HepG2 (cell line): ENCODE measurements around the gene ENO2. TPM values are rescaled to one million over a fixed set of nuclear protein-coding genes. Genes with fewer than 3 reads are reported as not detected.

ENCODE experiments used
- CCAR2 ChIP-seq: fragments of 200-400 bp; formaldehyde crosslinking; optimal IDR thresholded peaks from 2 replicates; pipeline ENCODE3; 2018; ENCODE audit warnings: low read depth, mild to moderate bottlenecking, low read length, moderate library complexity
- KAT7 ChIP-seq: IDR thresholded peaks from 2 replicates; pipeline ENCODE4 v1.6.1; 2018; ENCODE audit warnings: borderline replicate concordance, missing compliant biosample characterization
- KLF12 ChIP-seq: sonication (generic); formaldehyde crosslinking; IDR thresholded peaks from 2 replicates; pipeline ENCODE4 v1.4.0; 2020; ENCODE audit warnings: missing genetic modification reagents, borderline replicate concordance
- PAX8 ChIP-seq: sonication (generic); formaldehyde crosslinking; IDR thresholded peaks from 2 replicates; pipeline ENCODE4 v1.8.0; 2022; ENCODE audit warnings: mild to moderate bottlenecking, missing genetic modification reagents, borderline replicate concordance
- ZNF407 ChIP-seq: sonication (generic); formaldehyde crosslinking; IDR thresholded peaks from one replicate; pipeline ENCODE4 v1.5.1; 2020; ENCODE audit warnings: mild to moderate bottlenecking, missing genetic modification reagents; ENCODE audit errors: not compliant biosample characterization
- ZNF446 ChIP-seq: sonication (generic); formaldehyde crosslinking; IDR thresholded peaks from 2 replicates; pipeline ENCODE4 v1.5.0; 2020; ENCODE audit warnings: mild to moderate bottlenecking, missing genetic modification reagents
- ZNF451 ChIP-seq: sonication (generic); formaldehyde crosslinking; IDR thresholded peaks from 2 replicates; pipeline ENCODE4 v1.5.0; 2020; ENCODE audit warnings: mild to moderate bottlenecking, missing genetic modification reagents
- ZNF580 ChIP-seq: IDR thresholded peaks from 2 replicates; pipeline ENCODE4 v1.6.1; 2016; ENCODE audit warnings: low read depth, borderline replicate concordance
- ZNF670 ChIP-seq: sonication (generic); formaldehyde crosslinking; IDR thresholded peaks from 2 replicates; pipeline ENCODE4 v1.8.0; 2022; ENCODE audit warnings: mild to moderate bottlenecking, missing genetic modification reagents, borderline replicate concordance
- ZNF850 ChIP-seq: sonication (generic); formaldehyde crosslinking; conservative IDR thresholded peaks from 2 replicates; pipeline ENCODE4 v1.9.0; 2021; ENCODE audit warnings: mild to moderate bottlenecking, missing genetic modification reagents
- polyA plus RNA-seq, 8 experiments: library from polyadenylated mRNA; depleted of rRNA in 3 of 8; stranded (reverse) in 7 of 8; unstranded in 1 of 8; fragments of >200 nt; fragmentation: Illumina TruSeq in 4 of 8; extraction: Trizol in 4 of 8; gene quantifications; 2 replicates each; pipeline versions ENCODE4 v1.2.1 to v1.2.3, GENCODE V29; 2011 to 2016; ENCODE audit warnings: low read depth in 4 of 8, missing spikeins in 1 of 8, mixed read lengths in 1 of 8; ENCODE audit not compliant: insufficient read depth in 1 of 8
- total RNA-seq, 5 experiments: library from RNA; depleted of rRNA; stranded (reverse); fragments of >200 nt; fragmentation: Illumina TruSeq; extraction: Trizol; gene quantifications; 2 replicates each; pipeline ENCODE4 v1.2.3, GENCODE V29; 2016; ENCODE audit warnings: low read depth in 1 of 5
- TF ChIP-seq, protein P1 (sequence below): sonication (generic); formaldehyde crosslinking; IDR thresholded peaks from 2 replicates; pipeline ENCODE4 v1.4.0; 2020; ENCODE audit warnings: mild to moderate bottlenecking, missing genetic modification reagents
- TF ChIP-seq, protein P2 (sequence below): fragments of 450-650 bp; IDR thresholded peaks from 2 replicates; pipeline ENCODE4 v1.6.1; 2016
- TF ChIP-seq, protein P3 (sequence below): sonication (generic); formaldehyde crosslinking; conservative IDR thresholded peaks from 2 replicates; pipeline ENCODE4 v1.8.0; 2022; ENCODE audit warnings: missing genetic modification reagents

The ENO2 gene
- total and polyA plus RNA-seq, 2 of the 13 experiments (the other 11 are each of a cell fraction or from before 2014, with no cell fraction given): 19.3 to 136 TPM

GRCh38 chr12:6927379-6928021 is 13.1 kb downstream of the ENO2 start, which contains the start of gene ATN1 (continued):
- TF ChIP-seq ZNF407 (CRISPR knock-in tag) (no peak), ZNF850 (CRISPR knock-in tag) (no peak), ZNF451 (CRISPR knock-in tag) (no peak), ZNF580 (CRISPR knock-in tag) (no peak), ZNF670 (CRISPR knock-in tag) (no peak), KLF12 (no peak), KAT7 (CRISPR knock-in tag) (peak; percentile 55; the same call in 1 of the 2 replicates), PAX8 (CRISPR knock-in tag) (no peak), CCAR2 (no peak), ZNF446 (CRISPR knock-in tag) (0 out of 2 replicates have a peak, but pooled peaks have one; percentile 39)
- TF ChIP-seq, protein P1, sequence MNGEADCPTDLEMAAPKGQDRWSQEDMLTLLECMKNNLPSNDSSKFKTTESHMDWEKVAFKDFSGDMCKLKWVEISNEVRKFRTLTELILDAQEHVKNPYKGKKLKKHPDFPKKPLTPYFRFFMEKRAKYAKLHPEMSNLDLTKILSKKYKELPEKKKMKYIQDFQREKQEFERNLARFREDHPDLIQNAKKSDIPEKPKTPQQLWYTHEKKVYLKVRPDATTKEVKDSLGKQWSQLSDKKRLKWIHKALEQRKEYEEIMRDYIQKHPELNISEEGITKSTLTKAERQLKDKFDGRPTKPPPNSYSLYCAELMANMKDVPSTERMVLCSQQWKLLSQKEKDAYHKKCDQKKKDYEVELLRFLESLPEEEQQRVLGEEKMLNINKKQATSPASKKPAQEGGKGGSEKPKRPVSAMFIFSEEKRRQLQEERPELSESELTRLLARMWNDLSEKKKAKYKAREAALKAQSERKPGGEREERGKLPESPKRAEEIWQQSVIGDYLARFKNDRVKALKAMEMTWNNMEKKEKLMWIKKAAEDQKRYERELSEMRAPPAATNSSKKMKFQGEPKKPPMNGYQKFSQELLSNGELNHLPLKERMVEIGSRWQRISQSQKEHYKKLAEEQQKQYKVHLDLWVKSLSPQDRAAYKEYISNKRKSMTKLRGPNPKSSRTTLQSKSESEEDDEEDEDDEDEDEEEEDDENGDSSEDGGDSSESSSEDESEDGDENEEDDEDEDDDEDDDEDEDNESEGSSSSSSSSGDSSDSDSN (CRISPR knock-in tag): peak; percentile 78
- TF ChIP-seq, protein P2, sequence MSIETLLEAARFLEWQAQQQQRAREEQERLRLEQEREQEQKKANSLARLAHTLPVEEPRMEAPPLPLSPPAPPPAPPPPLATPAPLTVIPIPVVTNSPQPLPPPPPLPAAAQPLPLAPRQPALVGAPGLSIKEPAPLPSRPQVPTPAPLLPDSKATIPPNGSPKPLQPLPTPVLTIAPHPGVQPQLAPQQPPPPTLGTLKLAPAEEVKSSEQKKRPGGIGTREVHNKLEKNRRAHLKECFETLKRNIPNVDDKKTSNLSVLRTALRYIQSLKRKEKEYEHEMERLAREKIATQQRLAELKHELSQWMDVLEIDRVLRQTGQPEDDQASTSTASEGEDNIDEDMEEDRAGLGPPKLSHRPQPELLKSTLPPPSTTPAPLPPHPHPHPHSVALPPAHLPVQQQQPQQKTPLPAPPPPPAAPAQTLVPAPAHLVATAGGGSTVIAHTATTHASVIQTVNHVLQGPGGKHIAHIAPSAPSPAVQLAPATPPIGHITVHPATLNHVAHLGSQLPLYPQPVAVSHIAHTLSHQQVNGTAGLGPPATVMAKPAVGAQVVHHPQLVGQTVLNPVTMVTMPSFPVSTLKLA: no peak
- TF ChIP-seq, protein P3, sequence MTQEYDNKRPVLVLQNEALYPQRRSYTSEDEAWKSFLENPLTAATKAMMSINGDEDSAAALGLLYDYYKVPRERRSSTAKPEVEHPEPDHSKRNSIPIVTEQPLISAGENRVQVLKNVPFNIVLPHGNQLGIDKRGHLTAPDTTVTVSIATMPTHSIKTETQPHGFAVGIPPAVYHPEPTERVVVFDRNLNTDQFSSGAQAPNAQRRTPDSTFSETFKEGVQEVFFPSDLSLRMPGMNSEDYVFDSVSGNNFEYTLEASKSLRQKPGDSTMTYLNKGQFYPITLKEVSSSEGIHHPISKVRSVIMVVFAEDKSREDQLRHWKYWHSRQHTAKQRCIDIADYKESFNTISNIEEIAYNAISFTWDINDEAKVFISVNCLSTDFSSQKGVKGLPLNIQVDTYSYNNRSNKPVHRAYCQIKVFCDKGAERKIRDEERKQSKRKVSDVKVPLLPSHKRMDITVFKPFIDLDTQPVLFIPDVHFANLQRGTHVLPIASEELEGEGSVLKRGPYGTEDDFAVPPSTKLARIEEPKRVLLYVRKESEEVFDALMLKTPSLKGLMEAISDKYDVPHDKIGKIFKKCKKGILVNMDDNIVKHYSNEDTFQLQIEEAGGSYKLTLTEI (CRISPR knock-in tag): no peak
